Liver (tissue), 9 donors: ENCODE measurements around the gene CPN1. TPM values are rescaled to one million over a fixed set of nuclear protein-coding genes. Genes with fewer than 3 reads are reported as not detected.

Experiments
- DNase-seq: peaks from one replicate; pipeline ENCODE4 v3.0.0-alpha.2; 2017; ENCODE audit warnings: low spot score
- H3K27ac ChIP-seq, 2 donors: one replicate each; pipeline ENCODE4 v1.7.0; 2013; ENCODE audit warnings: inconsistent platforms in 2 of 2, low read length in 2 of 2, control low read depth in 1 of 2, low read depth in 1 of 2, mild to moderate bottlenecking in 1 of 2
- H3K27me3 ChIP-seq, 4 donors: one replicate each; pipeline versions ENCODE4 v1.6.1 to v1.7.0; 2013; ENCODE audit warnings: low read length in 3 of 4, inconsistent platforms in 1 of 4, mild to moderate bottlenecking in 1 of 4, moderate library complexity in 1 of 4; ENCODE audit not compliant: control insufficient read depth in 4 of 4, insufficient read depth in 4 of 4
- H3K36me3 ChIP-seq, 4 donors: one replicate each; pipeline versions ENCODE4 v1.6.1 to v1.7.0; 2013; ENCODE audit warnings: low read length in 3 of 4, mild to moderate bottlenecking in 3 of 4, low read depth in 1 of 4, moderate library complexity in 1 of 4; ENCODE audit not compliant: control insufficient read depth in 4 of 4, insufficient read depth in 3 of 4
- H3K4me1 ChIP-seq, 4 donors: one replicate each; pipeline versions ENCODE4 v1.6.1 to v1.7.0; 2013; ENCODE audit warnings: low read length in 3 of 4, mild to moderate bottlenecking in 3 of 4, moderate library complexity in 1 of 4; ENCODE audit not compliant: control insufficient read depth in 4 of 4, insufficient read depth in 4 of 4
- H3K4me3 ChIP-seq, 3 donors: one replicate each; pipeline versions ENCODE4 v1.6.1 to v1.7.0; 2013; ENCODE audit warnings: low read length in 3 of 3, control low read depth in 1 of 3, low read depth in 1 of 3, mild to moderate bottlenecking in 1 of 3
- H3K9ac ChIP-seq, 2 donors: one replicate each; pipeline ENCODE4 v1.7.0; 2013; ENCODE audit warnings: low read length in 2 of 2, mild to moderate bottlenecking in 2 of 2, moderate library complexity in 2 of 2, control low read depth in 1 of 2, low read depth in 1 of 2
- H3K9me3 ChIP-seq, 4 donors: one replicate each; pipeline versions ENCODE4 v1.6.1 to v1.7.0; 2013; ENCODE audit warnings: low read length in 3 of 4; ENCODE audit not compliant: control insufficient read depth in 4 of 4
- ATF3 ChIP-seq: IDR thresholded peaks from 2 replicates; pipeline ENCODE4 v1.6.1; 2016; ENCODE audit warnings: antibody characterized with exemption
- CTCF ChIP-seq: fragments of 150-350 bp; IDR thresholded peaks from 2 replicates; pipeline ENCODE4 v1.5.1; 2017; ENCODE audit warnings: improper control_type of control experiment, low read depth, low read length; ENCODE audit not compliant: missing input control
- EGR1 ChIP-seq, 2 donors: IDR thresholded peaks; 2 replicates each; pipeline ENCODE4 v1.6.1; 2016 to 2018; ENCODE audit warnings: antibody characterized with exemption in 2 of 2, low read depth in 2 of 2
- FOXA1 ChIP-seq: IDR thresholded peaks from 2 replicates; pipeline ENCODE4 v1.6.1; 2016; ENCODE audit warnings: antibody characterized with exemption
- FOXA2 ChIP-seq: IDR thresholded peaks from 2 replicates; pipeline ENCODE4 v1.6.1; 2016; ENCODE audit warnings: antibody characterized with exemption
- GABPA ChIP-seq, 2 donors: IDR thresholded peaks in 1 of 2; conservative IDR thresholded peaks in 1 of 2; 2 replicates each; pipeline ENCODE4 v1.6.1; 2016; ENCODE audit warnings: antibody characterized with exemption in 2 of 2, mild to moderate bottlenecking in 1 of 2, moderate library complexity in 1 of 2
- JUND ChIP-seq, 2 donors: IDR thresholded peaks; 2 replicates each; pipeline ENCODE4 v1.6.1; 2016; ENCODE audit warnings: antibody characterized with exemption in 2 of 2
- NR2F2 ChIP-seq: IDR thresholded peaks from 2 replicates; pipeline ENCODE4 v1.6.1; 2016; ENCODE audit warnings: antibody characterized with exemption
- RAD21 ChIP-seq, 2 donors: IDR thresholded peaks; 2 replicates each; pipeline ENCODE4 v1.6.1; 2016; ENCODE audit warnings: antibody characterized with exemption in 2 of 2, mild to moderate bottlenecking in 2 of 2
- RXRA ChIP-seq, 2 donors: IDR thresholded peaks; 2 replicates each; pipeline ENCODE4 v1.6.1; 2017 to 2018; ENCODE audit warnings: antibody characterized with exemption in 2 of 2, mild to moderate bottlenecking in 1 of 2
- SP1 ChIP-seq: IDR thresholded peaks from 2 replicates; pipeline ENCODE4 v1.6.1; 2018; ENCODE audit warnings: antibody characterized with exemption, mild to moderate bottlenecking
- TAF1 ChIP-seq: conservative IDR thresholded peaks from 2 replicates; pipeline ENCODE4 v1.6.1; 2016; ENCODE audit warnings: antibody characterized with exemption, mild to moderate bottlenecking
- YY1 ChIP-seq: IDR thresholded peaks from 2 replicates; pipeline ENCODE4 v1.6.1; 2016; ENCODE audit warnings: antibody characterized with exemption, mild to moderate bottlenecking
- ZBTB33 ChIP-seq: IDR thresholded peaks from 2 replicates; pipeline ENCODE4 v1.6.1; 2016; ENCODE audit warnings: antibody characterized with exemption
- WGBS: extraction: QIAGEN DNeasy Blood & Tissue Kit; methylation state at CpG from one replicate; pipeline ENCODE4 v1.1.7; 2013; 5-methylcytosine and 5-hydroxymethylcytosine counted together
- polyA plus RNA-seq, 2 donors: library from polyadenylated mRNA; stranded (reverse) in 1 of 2; unstranded in 1 of 2; fragments of 200-250 nt in 1 of 2; fragments of >200 nt in 1 of 2; fragmentation: Nextera tagmentation in 1 of 2; extraction: Ambion mirVana in 1 of 2; gene quantifications; one replicate each; pipeline versions ENCODE4 v1.2.1 to v1.2.3, GENCODE V29; 2013 to 2015
- total RNA-seq, 2 donors: library from RNA; depleted of rRNA; stranded (reverse); fragments of >200 nt; gene quantifications; one replicate each; pipeline ENCODE4 v1.2.3, GENCODE V29; 2014
- TF ChIP-seq, protein P1 (sequence below): IDR thresholded peaks from 2 replicates; pipeline ENCODE4 v1.6.1; 2016; ENCODE audit warnings: antibody characterized with exemption, mild to moderate bottlenecking
- donor health status: healthy.
- donor health status: healthy.
- donor health status: healthy.
- donor health status: healthy.
- donor health status: healthy.

CPN1 gene
- total and polyA plus RNA-seq, 4 donors = 30.4 to 119 (median 96.8) TPM

GRCh38 chr10:100130831-100131230 is 49.2 kb upstream of the CPN1 start:
- H3K36me3 ChIP-seq = no peaks in the 10 kb centered on the region
- H3K27ac ChIP-seq = no peak overlapping the region
- WGBS = 86% methylated on average over 7 of the region's 7 CpGs
- no peak for TF ChIP-seq RAD21 (IDR thresholded peaks at IDR 0.05)
- TF ChIP-seq FOXA2 = no peak
- no peak for TF ChIP-seq ZBTB33
- no peak for TF ChIP-seq ATF3
- no peak for TF ChIP-seq SP1
- TF ChIP-seq, protein P1, sequence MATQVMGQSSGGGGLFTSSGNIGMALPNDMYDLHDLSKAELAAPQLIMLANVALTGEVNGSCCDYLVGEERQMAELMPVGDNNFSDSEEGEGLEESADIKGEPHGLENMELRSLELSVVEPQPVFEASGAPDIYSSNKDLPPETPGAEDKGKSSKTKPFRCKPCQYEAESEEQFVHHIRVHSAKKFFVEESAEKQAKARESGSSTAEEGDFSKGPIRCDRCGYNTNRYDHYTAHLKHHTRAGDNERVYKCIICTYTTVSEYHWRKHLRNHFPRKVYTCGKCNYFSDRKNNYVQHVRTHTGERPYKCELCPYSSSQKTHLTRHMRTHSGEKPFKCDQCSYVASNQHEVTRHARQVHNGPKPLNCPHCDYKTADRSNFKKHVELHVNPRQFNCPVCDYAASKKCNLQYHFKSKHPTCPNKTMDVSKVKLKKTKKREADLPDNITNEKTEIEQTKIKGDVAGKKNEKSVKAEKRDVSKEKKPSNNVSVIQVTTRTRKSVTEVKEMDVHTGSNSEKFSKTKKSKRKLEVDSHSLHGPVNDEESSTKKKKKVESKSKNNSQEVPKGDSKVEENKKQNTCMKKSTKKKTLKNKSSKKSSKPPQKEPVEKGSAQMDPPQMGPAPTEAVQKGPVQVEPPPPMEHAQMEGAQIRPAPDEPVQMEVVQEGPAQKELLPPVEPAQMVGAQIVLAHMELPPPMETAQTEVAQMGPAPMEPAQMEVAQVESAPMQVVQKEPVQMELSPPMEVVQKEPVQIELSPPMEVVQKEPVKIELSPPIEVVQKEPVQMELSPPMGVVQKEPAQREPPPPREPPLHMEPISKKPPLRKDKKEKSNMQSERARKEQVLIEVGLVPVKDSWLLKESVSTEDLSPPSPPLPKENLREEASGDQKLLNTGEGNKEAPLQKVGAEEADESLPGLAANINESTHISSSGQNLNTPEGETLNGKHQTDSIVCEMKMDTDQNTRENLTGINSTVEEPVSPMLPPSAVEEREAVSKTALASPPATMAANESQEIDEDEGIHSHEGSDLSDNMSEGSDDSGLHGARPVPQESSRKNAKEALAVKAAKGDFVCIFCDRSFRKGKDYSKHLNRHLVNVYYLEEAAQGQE = no peak
- no peak for TF ChIP-seq FOXA1
- TF ChIP-seq JUND (IDR thresholded peaks at IDR 0.05) = no peak
- TF ChIP-seq RXRA (IDR thresholded peaks at IDR 0.05) = no peak
- no peak for TF ChIP-seq CTCF
- no peak for TF ChIP-seq EGR1 (IDR thresholded peaks at IDR 0.05; ENCODE audit: low read depth in 2 of 2)
- no peak for TF ChIP-seq NR2F2
- no peak for TF ChIP-seq GABPA (IDR thresholded peaks at IDR 0.05 in 1 of 2, conservative IDR thresholded peaks at IDR 0.05 in 1 of 2)
- TF ChIP-seq YY1 = no peak
- TF ChIP-seq TAF1 = no peak
- no peak overlapping the region for H3K9ac ChIP-seq
- DNase-seq = no peak
- no peak overlapping the region for H3K4me3 ChIP-seq
- H3K9me3 ChIP-seq = no peaks in the 10 kb centered on the region
- no peaks in the 10 kb centered on the region for H3K27me3 ChIP-seq
- no peaks in the 10 kb centered on the region for H3K4me1 ChIP-seq

- Histone ChIP-seq H3K36me3 (no peaks in the 10 kb centered on the region), H3K4me3 (no peak overlapping the region), H3K4me1 (no peaks in the 10 kb centered on the region), H3K9ac (no peak overlapping the region), H3K27me3 (no peaks in the 10 kb centered on the region), H3K9me3 (no peaks in the 10 kb centered on the region), H3K27ac (no peak overlapping the region)
- WGBS = 82% methylated on average over 9 of the region's 9 CpGs
- no peak for DNase-seq
- TF ChIP-seq TAF1 = no peak
- TF ChIP-seq JUND (IDR thresholded peaks at IDR 0.05) = no peak
- TF ChIP-seq EGR1 (IDR thresholded peaks at IDR 0.05; ENCODE audit: low read depth in 2 of 2) = no peak
- TF ChIP-seq RAD21 (IDR thresholded peaks at IDR 0.05) = no peak
- no peak for TF ChIP-seq YY1
- no peak for TF ChIP-seq NR2F2
- TF ChIP-seq ATF3 = no peak
- no peak for TF ChIP-seq GABPA (IDR thresholded peaks at IDR 0.05 in 1 of 2, conservative IDR thresholded peaks at IDR 0.05 in 1 of 2)
- TF ChIP-seq CTCF = no peak
- TF ChIP-seq, protein P1 = no peak
Observed at GRCh38 chr10:100129424-100129823, 47.8 kb upstream of the CPN1 start.
